Ovary (tissue), 3 donors: ENCODE measurements around the gene MLPH.

ENCODE experiments used
- CTCF ChIP-seq, 3 donors: fragments of 450-650 bp in 2 of 3; fragments of 200-600 bp in 1 of 3; IDR thresholded peaks; one replicate each; pipeline versions ENCODE4 v1.5.1 to v1.8.0; 2016 to 2022; ENCODE audit warnings: antibody characterized with exemption in 3 of 3, mild to moderate bottlenecking in 1 of 3
- EP300 ChIP-seq: sonication (generic); formaldehyde crosslinking; IDR thresholded peaks from one replicate; pipeline ENCODE4 v1.6.1; 2017; ENCODE audit warnings: antibody characterized with exemption
- donor health status: DM: no; HTN: no; CAD: no.

- TF ChIP-seq CTCF (IDR thresholded peaks at IDR 0.05), result no peak
- no peak for TF ChIP-seq EP300
Measured at GRCh38 chr2:237457388-237457941, 29.6 kb upstream of the MLPH start.
